Measurements from ENCODE around the gene KRTAP5-5. TPM values are rescaled to one million over a fixed set of nuclear protein-coding genes. Genes with fewer than 3 reads are reported as not detected.

Gene KRTAP5-5
- total RNA-seq, 2 donors from 2014 or later: not detected

- intact Hi-C loops (cut with DNase I): loop anchor here (10.0 kb wide), 1 partner anchor 499 kb away; no protein-coding TSS in a partner anchor
Observed at GRCh38 chr11:1655168-1656060, 25.8 kb downstream of the KRTAP5-5 start.

DNA sequence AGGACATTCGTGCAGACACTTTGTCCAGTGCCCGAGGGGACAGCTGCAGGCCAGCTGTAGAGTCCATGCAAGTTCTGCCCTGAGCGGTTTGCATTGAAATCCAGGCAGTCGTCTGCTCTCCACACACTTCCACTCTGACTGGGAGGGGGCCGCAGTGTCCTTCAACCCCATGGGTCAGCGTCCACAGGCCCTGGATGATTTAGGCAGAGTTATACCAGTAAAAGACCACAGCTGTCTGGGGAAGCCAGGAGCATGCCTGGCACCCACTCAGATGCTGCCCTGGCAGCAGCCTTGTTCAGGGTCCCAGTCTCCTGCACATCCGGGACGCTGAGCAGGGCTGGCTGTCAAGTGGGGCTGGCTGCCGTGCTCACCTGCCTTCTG lies 26.5 kb downstream of the KRTAP5-5 start:
- Histone ChIP-seq H3K27me3 (no peaks in the 10 kb centered on the region), H3K4me1 (peaks cover 5% of the 10 kb centered on the region), H3K27ac (no peak overlapping the region), H3K4me3 (no peak overlapping the region), H3K36me3 (replicated peaks in 1 of 2; ENCODE audit: insufficient read depth in 1 of 2, low read depth in 2 of 2) (no peaks in the 10 kb centered on the region), H3K9me3 (no peaks in the 10 kb centered on the region)
- no peak for TF ChIP-seq POLR2A (IDR thresholded peaks at IDR 0.05)
- TF ChIP-seq CTCF (IDR thresholded peaks at IDR 0.05): no peak
- WGBS, 2 donors: 76 to 78% methylated on average over 8 of the region's 9 CpGs
- intact Hi-C loops (cut with DNase I): loop anchor here (10.0 kb wide), 1 partner anchor 499 kb away; no protein-coding TSS in a partner anchor
- DNase-seq (no peak), ATAC-seq (no peak)

More at GRCh38 chr11:1655168-1656060, 25.8 kb downstream of the KRTAP5-5 start:
- no peaks in the 10 kb centered on the region for H3K27me3 ChIP-seq
- H3K4me1 ChIP-seq: peaks cover 5% of the 10 kb centered on the region
- ATAC-seq (no peak), DNase-seq (no peak)
- no peak overlapping the region for H3K4me3 ChIP-seq
- no peaks in the 10 kb centered on the region for H3K9me3 ChIP-seq
- TF ChIP-seq POLR2A (IDR thresholded peaks at IDR 0.05) (no peak), CTCF (IDR thresholded peaks at IDR 0.05) (no peak)
- 78% methylated on average over 12 to 26 of the region's 26 CpGs for WGBS, 2 donors
- no peaks in the 10 kb centered on the region for H3K36me3 ChIP-seq (replicated peaks in 1 of 2; ENCODE audit: insufficient read depth in 1 of 2, low read depth in 2 of 2)
- H3K27ac ChIP-seq: no peak overlapping the region

DNA sequence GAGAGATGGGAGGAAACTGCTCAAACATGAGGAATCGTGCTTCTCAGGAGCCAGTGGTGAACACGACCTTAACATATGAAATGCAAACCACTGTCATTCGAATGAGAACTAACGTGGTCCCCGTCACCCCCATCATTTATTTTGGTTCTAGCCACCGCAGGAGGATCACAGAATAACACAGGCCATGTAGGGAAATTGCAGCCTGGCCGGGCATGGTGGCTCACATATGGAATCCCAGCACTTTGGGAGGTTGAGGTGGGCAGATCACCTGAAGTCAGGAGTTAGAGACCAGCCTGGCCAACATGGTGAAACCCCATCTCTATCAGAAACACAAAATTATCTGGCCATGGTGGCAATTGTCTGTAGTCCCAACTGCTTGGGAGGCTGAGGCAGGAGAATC lies 27.1 kb downstream of the KRTAP5-5 start:
- intact Hi-C loops (cut with DNase I): loop anchor here (10.0 kb wide), 1 partner anchor 498 kb away; no protein-coding TSS in a partner anchor
- DNase-seq: no peak
- no peaks in the 10 kb centered on the region for H3K9me3 ChIP-seq
- WGBS, 2 donors: 48 to 66% methylated on average over 7 of the region's 7 CpGs
- ATAC-seq: no peak
- no peak overlapping the region for H3K27ac ChIP-seq
- H3K36me3 ChIP-seq (replicated peaks in 1 of 2; ENCODE audit: insufficient read depth in 1 of 2, low read depth in 2 of 2): no peaks in the 10 kb centered on the region
- TF ChIP-seq POLR2A (IDR thresholded peaks at IDR 0.05): no peak
- no peak for TF ChIP-seq CTCF (IDR thresholded peaks at IDR 0.05)
- H3K4me3 ChIP-seq: no peak overlapping the region
- H3K4me1 ChIP-seq: peaks cover 5% of the 10 kb centered on the region
- no peaks in the 10 kb centered on the region for H3K27me3 ChIP-seq

GRCh38 chr11:1659506-1659905 lies 29.9 kb downstream of the KRTAP5-5 start:
- H3K4me1 ChIP-seq: no peaks in the 10 kb centered on the region
- ATAC-seq (no peak), DNase-seq (no peak)
- H3K9me3 ChIP-seq: no peaks in the 10 kb centered on the region
- intact Hi-C loops (cut with DNase I): loop anchor here (10.0 kb wide), 1 partner anchor 495 kb away; no protein-coding TSS in a partner anchor
- TF ChIP-seq POLR2A (IDR thresholded peaks at IDR 0.05) (no peak), CTCF (IDR thresholded peaks at IDR 0.05) (no peak)
- no peaks in the 10 kb centered on the region for H3K27me3 ChIP-seq
- H3K4me3 ChIP-seq: no peak overlapping the region
- no peaks in the 10 kb centered on the region for H3K36me3 ChIP-seq (replicated peaks in 1 of 2; ENCODE audit: insufficient read depth in 1 of 2, low read depth in 2 of 2)
- WGBS, 2 donors: 69 to 77% methylated on average over 12 to 14 of the region's 14 CpGs
- no peak overlapping the region for H3K27ac ChIP-seq

Data from body of pancreas (tissue), 4 donors.